Activated CD4-positive, alpha-beta T cell treated with anti-CD3 and anti-CD28 coated beads for 4 hours (primary cell): ENCODE results near the gene LY6G5C.
"Not testable (repeated sequence)": the region's sequence is repeated elsewhere in the genome, so short reads cannot be mapped to it uniquely, and the experiment has no call there.

ENCODE experiments used
- DNase-seq, 2 donors: peaks; one replicate each; pipeline ENCODE4 v3.0.0-alpha.2; 2020

The LY6G5C gene

GRCh38 chr6:31713991-31714684 lies 33.3 kb upstream of the LY6G5C start:
- DNase-seq: no peak

- no peak for DNase-seq
These were observed 32.6 kb upstream of the LY6G5C start for GRCh38 chr6:31713465-31713864.

GRCh38 chr6:31712296-31712695 lies 31.4 kb upstream of the LY6G5C start:
- DNase-seq: no peak

- DNase-seq: no peak
These were observed 30.4 kb upstream of the LY6G5C start for GRCh38 chr6:31711233-31711632.

GRCh38 chr6:31710523-31711219 lies 29.8 kb upstream of the LY6G5C start:
- no peak for DNase-seq

GRCh38 chr6:31709157-31709556 lies 28.3 kb upstream of the LY6G5C start:
- not testable (repeated sequence) for DNase-seq

GRCh38 chr6:31708224-31708623 lies 27.4 kb upstream of the LY6G5C start:
- DNase-seq: no peak

- DNase-seq: no peak
These were observed 26.8 kb upstream of the LY6G5C start for GRCh38 chr6:31707701-31708100.

- DNase-seq: no peak
These were observed 25.7 kb upstream of the LY6G5C start, which contains the start of gene LY6G6F for GRCh38 chr6:31706599-31706998. TSS of gene LY6G6F (plus strand) at chr6:31706866. CDS start at chr6:31706907, 41 bp downstream.

GRCh38 chr6:31705931-31706330 lies 25.1 kb upstream of the LY6G5C start:
- no peak for DNase-seq

GRCh38 chr6:31702819-31703716 lies 22.2 kb upstream of the LY6G5C start, which contains the start of gene ABHD16A:
TSS of gene ABHD16A (minus strand) at chr6:31703324. CDS start at chr6:31703281, 43 bp downstream.
- DNase-seq: peak; percentile 98

- no peak for DNase-seq
These were observed 21.5 kb upstream of the LY6G5C start for GRCh38 chr6:31702405-31702818.

GRCh38 chr6:31701666-31702404 lies 21.0 kb upstream of the LY6G5C start:
- no peak for DNase-seq

GRCh38 chr6:31700740-31701401 lies 20.0 kb upstream of the LY6G5C start:
- no peak for DNase-seq

- DNase-seq: no peak
These were observed 16.7 kb upstream of the LY6G5C start for GRCh38 chr6:31697555-31697954.

GRCh38 chr6:31693535-31693934 lies 12.7 kb upstream of the LY6G5C start:
- no peak for DNase-seq

GRCh38 chr6:31692886-31693285 lies 12.0 kb upstream of the LY6G5C start:
- DNase-seq: no peak

- no peak for DNase-seq
These were observed 11.5 kb upstream of the LY6G5C start for GRCh38 chr6:31692353-31692752.

- DNase-seq: no peak
These were observed 10.8 kb upstream of the LY6G5C start for GRCh38 chr6:31691564-31692108.

- no peak for DNase-seq
These were observed 10.2 kb upstream of the LY6G5C start for GRCh38 chr6:31691078-31691463.

GRCh38 chr6:31690231-31691077 lies 9.6 kb upstream of the LY6G5C start:
- no peak for DNase-seq
